ENCODE results near the gene FLRT3. TPM values are rescaled to one million over a fixed set of nuclear protein-coding genes. Genes with fewer than 3 reads are reported as not detected.
A peak's percentile ranks its signal among the peaks of the same experiment; 100 is the strongest.

The FLRT3 gene
- total and polyA plus RNA-seq, 2 experiments from 2014 or later, result 98.6 to 141 TPM

DNA sequence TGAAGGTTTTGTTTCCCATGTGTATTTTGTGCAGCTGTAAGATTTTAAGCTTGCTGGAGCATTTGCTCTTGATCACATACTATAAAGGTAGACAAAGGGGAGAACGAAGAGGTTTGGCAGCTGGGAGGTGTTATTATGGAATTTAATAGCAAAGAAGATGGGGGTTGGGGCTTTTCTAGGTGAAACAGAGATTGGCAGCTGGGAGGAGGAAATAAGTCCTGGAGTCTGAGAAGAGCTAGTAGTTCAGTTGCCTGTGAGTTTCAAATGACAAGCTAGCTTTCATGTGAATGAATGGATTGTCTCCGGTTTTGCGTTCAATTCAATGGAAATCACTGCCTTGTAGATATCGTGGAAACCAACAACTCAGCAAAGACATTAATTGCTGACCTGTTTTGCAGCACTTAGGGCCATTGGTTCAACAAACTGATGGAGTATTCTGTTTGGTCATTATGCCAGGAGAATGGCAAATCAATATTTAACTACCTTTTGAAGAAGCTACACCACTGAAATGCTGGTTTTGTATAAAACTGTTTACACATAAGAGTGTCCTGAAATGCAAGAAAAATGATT is 38.1 kb upstream of the FLRT3 start:
- DNase-seq (ENCODE audit: low spot score), result no peak
- Histone ChIP-seq H2AFZ (no peak overlapping the region), H3K27ac (no peak overlapping the region), H3K27me3 (no peaks in the 10 kb centered on the region), H3K4me2 (peak overlapping the region; percentile 9), H3K4me1 (ENCODE audit: insufficient read depth) (peaks cover 7% of the 10 kb centered on the region), H3K4me3 (no peak overlapping the region), H4K20me1 (ENCODE audit: insufficient read depth, poor library complexity, severe bottlenecking) (no peaks in the 10 kb centered on the region), H3K9me3 (ENCODE audit: low read depth) (no peaks in the 10 kb centered on the region), H3K79me2 (no peaks in the 10 kb centered on the region), H3K9me2 (replicated peaks; ENCODE audit: insufficient read depth) (no peaks in the 10 kb centered on the region), H3K36me3 (replicated peaks; ENCODE audit: insufficient read depth, low read depth) (no peaks in the 10 kb centered on the region)
- TF ChIP-seq EZH2 (IDR thresholded peaks at IDR 0.05; ENCODE audit: borderline replicate concordance) (no peak), EZH2phosphoT487 (IDR thresholded peaks at IDR 0.05; ENCODE audit: low read depth, severe bottlenecking, unreplicated experiment) (no peak)
- TF ChIP-seq, protein P1, sequence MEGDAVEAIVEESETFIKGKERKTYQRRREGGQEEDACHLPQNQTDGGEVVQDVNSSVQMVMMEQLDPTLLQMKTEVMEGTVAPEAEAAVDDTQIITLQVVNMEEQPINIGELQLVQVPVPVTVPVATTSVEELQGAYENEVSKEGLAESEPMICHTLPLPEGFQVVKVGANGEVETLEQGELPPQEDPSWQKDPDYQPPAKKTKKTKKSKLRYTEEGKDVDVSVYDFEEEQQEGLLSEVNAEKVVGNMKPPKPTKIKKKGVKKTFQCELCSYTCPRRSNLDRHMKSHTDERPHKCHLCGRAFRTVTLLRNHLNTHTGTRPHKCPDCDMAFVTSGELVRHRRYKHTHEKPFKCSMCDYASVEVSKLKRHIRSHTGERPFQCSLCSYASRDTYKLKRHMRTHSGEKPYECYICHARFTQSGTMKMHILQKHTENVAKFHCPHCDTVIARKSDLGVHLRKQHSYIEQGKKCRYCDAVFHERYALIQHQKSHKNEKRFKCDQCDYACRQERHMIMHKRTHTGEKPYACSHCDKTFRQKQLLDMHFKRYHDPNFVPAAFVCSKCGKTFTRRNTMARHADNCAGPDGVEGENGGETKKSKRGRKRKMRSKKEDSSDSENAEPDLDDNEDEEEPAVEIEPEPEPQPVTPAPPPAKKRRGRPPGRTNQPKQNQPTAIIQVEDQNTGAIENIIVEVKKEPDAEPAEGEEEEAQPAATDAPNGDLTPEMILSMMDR (IDR thresholded peaks at IDR 0.05; ENCODE audit: poor library complexity), result no peak
- WGBS (ENCODE audit: low lambda C conversion rate, missing lambda C conversion rate), result 30% methylated on average over 4 of the region's 4 CpGs

DNA sequence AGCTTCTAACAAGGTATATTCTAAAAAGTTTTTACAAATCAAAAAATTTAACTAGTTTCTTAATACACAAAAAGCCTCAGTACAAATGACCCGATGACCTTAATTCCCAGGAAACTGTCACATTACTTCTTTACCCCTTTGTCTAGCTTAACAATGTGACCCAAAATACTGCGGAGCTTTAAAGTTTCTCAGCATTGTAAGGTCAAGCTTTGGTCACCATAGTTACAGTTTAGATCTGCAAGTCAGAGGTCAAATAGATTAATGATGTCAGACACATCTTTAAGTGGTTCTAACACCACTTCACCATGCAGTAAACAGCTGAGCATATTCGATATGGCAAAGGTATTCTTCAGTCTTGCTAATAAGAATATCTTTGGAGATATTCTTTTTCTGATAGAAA is 36.8 kb upstream of the FLRT3 start:
- Histone ChIP-seq H3K4me3 (no peak overlapping the region), H2AFZ (no peak overlapping the region), H3K36me3 (replicated peaks; ENCODE audit: insufficient read depth, low read depth) (no peaks in the 10 kb centered on the region), H4K20me1 (ENCODE audit: insufficient read depth, poor library complexity, severe bottlenecking) (no peaks in the 10 kb centered on the region), H3K4me2 (no peak overlapping the region), H3K27me3 (no peaks in the 10 kb centered on the region), H3K27ac (no peak overlapping the region), H3K79me2 (no peaks in the 10 kb centered on the region), H3K9me3 (ENCODE audit: low read depth) (no peaks in the 10 kb centered on the region), H3K9me2 (replicated peaks; ENCODE audit: insufficient read depth) (no peaks in the 10 kb centered on the region), H3K4me1 (ENCODE audit: insufficient read depth) (peaks cover 7% of the 10 kb centered on the region)
- no peak for DNase-seq (ENCODE audit: low spot score)
- 47% methylated on average over 3 of the region's 3 CpGs for WGBS (ENCODE audit: low lambda C conversion rate, missing lambda C conversion rate)
- TF ChIP-seq EZH2 (IDR thresholded peaks at IDR 0.05; ENCODE audit: borderline replicate concordance), result no peak
- TF ChIP-seq, protein P1 (IDR thresholded peaks at IDR 0.05; ENCODE audit: poor library complexity), result no peak
- no peak for TF ChIP-seq EZH2phosphoT487 (IDR thresholded peaks at IDR 0.05; ENCODE audit: low read depth, severe bottlenecking, unreplicated experiment)

DNA sequence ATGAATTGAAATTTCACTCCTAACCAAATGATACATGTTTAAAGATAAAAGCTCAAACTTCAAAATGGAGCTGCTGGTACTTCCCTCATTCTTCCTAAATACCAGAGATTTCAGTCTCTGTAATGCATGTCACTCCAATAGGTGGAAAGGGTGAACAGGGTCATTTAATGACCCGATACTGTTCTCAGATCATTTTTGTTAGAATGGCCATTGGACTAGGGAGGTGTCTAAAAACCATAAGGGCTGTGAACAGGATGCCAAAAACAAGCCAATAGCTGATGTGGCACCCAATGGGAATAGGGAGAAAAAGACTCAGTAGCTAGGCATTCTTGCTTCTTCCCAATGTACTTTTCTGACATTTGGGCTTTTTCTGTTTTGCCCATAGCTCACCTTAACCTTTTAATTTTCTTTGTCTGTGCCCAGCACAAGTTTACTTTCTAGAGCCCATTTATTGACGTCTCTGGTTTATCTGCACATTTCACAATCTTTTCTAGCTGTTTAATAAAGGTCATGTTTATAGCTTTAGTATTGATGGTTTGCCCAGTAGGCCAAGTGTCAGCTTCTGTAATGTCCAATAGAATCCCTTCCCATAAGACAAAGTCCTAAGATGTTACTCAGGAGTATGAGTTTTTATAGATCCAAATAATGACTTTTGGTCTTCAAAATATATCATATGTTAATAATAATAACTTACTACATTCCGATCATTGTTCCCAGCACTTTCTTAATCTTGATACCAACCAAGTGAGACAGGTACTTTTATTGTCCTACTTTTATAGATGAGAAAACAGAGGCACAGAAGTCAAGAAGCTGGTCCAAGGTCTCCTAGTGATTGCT is 24.3 kb upstream of the FLRT3 start:
- no peaks in the 10 kb centered on the region for H3K27me3 ChIP-seq
- no peak for DNase-seq (ENCODE audit: low spot score)
- no peaks in the 10 kb centered on the region for H4K20me1 ChIP-seq (ENCODE audit: insufficient read depth, poor library complexity, severe bottlenecking)
- no peak for TF ChIP-seq EZH2phosphoT487 (IDR thresholded peaks at IDR 0.05; ENCODE audit: low read depth, severe bottlenecking, unreplicated experiment)
- TF ChIP-seq, protein P1 (IDR thresholded peaks at IDR 0.05; ENCODE audit: poor library complexity), result no peak
- TF ChIP-seq EZH2 (IDR thresholded peaks at IDR 0.05; ENCODE audit: borderline replicate concordance), result no peak
- H3K27ac ChIP-seq, result no peak overlapping the region
- H3K9me3 ChIP-seq (ENCODE audit: low read depth), result no peaks in the 10 kb centered on the region
- H2AFZ ChIP-seq, result no peak overlapping the region
- WGBS (ENCODE audit: low lambda C conversion rate, missing lambda C conversion rate), result 86% methylated on average over 3 of the region's 3 CpGs
- H3K4me3 ChIP-seq, result no peak overlapping the region
- H3K4me1 ChIP-seq (ENCODE audit: insufficient read depth), result no peaks in the 10 kb centered on the region
- no peaks in the 10 kb centered on the region for H3K36me3 ChIP-seq (replicated peaks; ENCODE audit: insufficient read depth, low read depth)
- no peaks in the 10 kb centered on the region for H3K9me2 ChIP-seq (replicated peaks; ENCODE audit: insufficient read depth)
- no peaks in the 10 kb centered on the region for H3K79me2 ChIP-seq
- no peak overlapping the region for H3K4me2 ChIP-seq
